SK-N-SH (cell line): ENCODE results near the gene PDLIM5. TPM values are rescaled to one million over a fixed set of nuclear protein-coding genes. Genes with fewer than 3 reads are reported as not detected.

ENCODE experiments used
- CTCF ChIA-PET: fragments of 300-600, 350-600 bp; formaldehyde crosslinking; extraction: SDS; loops from one replicate; lab custom pipeline; 2021; lab: Yijun Ruan, JAX
- POLR2A ChIA-PET: fragments of 350-600 bp; sonication (Branson Sonifier 250); formaldehyde crosslinking; extraction: SDS; loops from one replicate; lab custom pipeline; 2020; ENCODE audit warnings: antibody characterized with exemption, inconsistent platforms; lab: Yijun Ruan, JAX
- DNase-seq: peaks from one replicate; pipeline ENCODE4 v3.0.0; 2012
- H2AFZ ChIP-seq: fragments of 200-600 bp; sonication (generic); 2 replicates; pipeline ENCODE4 v1.8.1; 2016; ENCODE audit warnings: antibody characterized with exemption, mild to moderate bottlenecking, low read depth
- H3F3A ChIP-seq: fragments of 200-600 bp; sonication (generic); replicated peaks from 2 replicates; pipeline ENCODE3; 2016; ENCODE audit warnings: antibody characterized with exemption, mild to moderate bottlenecking; ENCODE audit not compliant: insufficient read depth
- H3K27ac ChIP-seq, 2 experiments: fragments of 200-500 bp in 1 of 2; fragments of 200-600 bp in 1 of 2; sonication (Bioruptor generic) in 1 of 2; sonication (generic), shearing (Covaris generic) in 1 of 2; 2 replicates each; pipeline versions ENCODE4 v1.5.1 to v1.6.1; 2014 to 2016; ENCODE audit warnings: low read depth in 2 of 2, inconsistent platforms in 1 of 2, low read length in 1 of 2, mild to moderate bottlenecking in 1 of 2, mixed read lengths in 1 of 2
- H3K27me3 ChIP-seq: fragments of 200-600 bp; sonication (generic), shearing (Covaris generic); 2 replicates; pipeline ENCODE4 v1.6.1; 2016; ENCODE audit warnings: mixed run types; ENCODE audit not compliant: insufficient read depth
- H3K36me3 ChIP-seq, 2 experiments: fragments of 200-500 bp in 1 of 2; fragments of 200-600 bp in 1 of 2; sonication (Bioruptor generic) in 1 of 2; sonication (generic) in 1 of 2; replicated peaks in 1 of 2; 2 replicates each; pipeline versions ENCODE3 to v1.5.1; 2014 to 2016; ENCODE audit warnings: low read length in 1 of 2, mild to moderate bottlenecking in 1 of 2; ENCODE audit not compliant: insufficient read depth in 2 of 2, control insufficient read depth in 1 of 2
- H3K4me1 ChIP-seq, 2 experiments: fragments of 200-500 bp in 1 of 2; fragments of 200-600 bp in 1 of 2; sonication (Bioruptor generic) in 1 of 2; sonication (generic), shearing (Covaris generic) in 1 of 2; 2 replicates each; pipeline versions ENCODE4 v1.5.1 to v1.6.1; 2014 to 2016; ENCODE audit warnings: low read depth in 1 of 2, low read length in 1 of 2, mixed run types in 1 of 2; ENCODE audit not compliant: insufficient read depth in 2 of 2, control insufficient read depth in 1 of 2
- H3K4me2 ChIP-seq: fragments of 200-600 bp; sonication (generic), shearing (Covaris generic); 2 replicates; pipeline ENCODE4 v1.6.1; 2017; ENCODE audit warnings: mixed run types
- H3K4me3 ChIP-seq, 2 experiments: fragments of 200-500 bp in 1 of 2; fragments of 200-600 bp in 1 of 2; sonication (Bioruptor generic) in 1 of 2; sonication (generic), shearing (Covaris generic) in 1 of 2; 2 replicates each; pipeline versions ENCODE4 v1.5.1 to v1.8.1; 2014 to 2016; ENCODE audit warnings: low read depth in 2 of 2, inconsistent platforms in 1 of 2, low read length in 1 of 2, mild to moderate bottlenecking in 1 of 2, mixed read lengths in 1 of 2, moderate library complexity in 1 of 2
- H3K79me2 ChIP-seq: fragments of 200-600 bp; sonication (generic); 2 replicates; pipeline ENCODE4 v1.8.1; 2017; ENCODE audit warnings: mild to moderate bottlenecking; ENCODE audit not compliant: insufficient read depth
- H3K9ac ChIP-seq: fragments of 200-600 bp; sonication (generic); 2 replicates; pipeline ENCODE4 v1.6.1; 2017; ENCODE audit warnings: mixed run types
- H3K9me2 ChIP-seq: fragments of 200-600 bp; sonication (generic); 2 replicates; pipeline ENCODE4 v1.6.1; 2017; ENCODE audit warnings: mixed run types
- H3K9me3 ChIP-seq: fragments of 200-600 bp; sonication (generic); 2 replicates; pipeline ENCODE4 v1.6.1; 2017; ENCODE audit warnings: mixed run types, mild to moderate bottlenecking, moderate library complexity
- H4K20me1 ChIP-seq: fragments of 200-600 bp; sonication (generic); 2 replicates; pipeline ENCODE4 v1.6.1; 2017; ENCODE audit warnings: mild to moderate bottlenecking, mixed run types; ENCODE audit not compliant: insufficient read depth
- FOSL2 ChIP-seq: IDR thresholded peaks from 2 replicates; pipeline ENCODE4 v1.4.0; 2012; ENCODE audit warnings: low read depth, mild to moderate bottlenecking, moderate library complexity, borderline replicate concordance
- FOXJ3 ChIP-seq: sonication (generic); formaldehyde crosslinking; IDR thresholded peaks from 2 replicates; pipeline ENCODE4 v1.5.1; 2020; ENCODE audit warnings: mild to moderate bottlenecking, missing genetic modification reagents
- FOXM1 ChIP-seq: IDR thresholded peaks from 2 replicates; pipeline ENCODE4 v1.4.0; 2012; ENCODE audit warnings: low read depth, mild to moderate bottlenecking
- GABPA ChIP-seq: IDR thresholded peaks from 2 replicates; pipeline ENCODE4 v1.4.0; 2012; ENCODE audit warnings: low read depth, mild to moderate bottlenecking
- GATA2 ChIP-seq: sonication (generic); formaldehyde crosslinking; IDR thresholded peaks from 2 replicates; pipeline ENCODE4 v1.5.0; 2020; ENCODE audit warnings: mild to moderate bottlenecking, missing genetic modification reagents
- MEF2A ChIP-seq: IDR thresholded peaks from 2 replicates; pipeline ENCODE4 v1.4.0; 2012; ENCODE audit warnings: low read depth, borderline replicate concordance
- MXI1 ChIP-seq: IDR thresholded peaks from 2 replicates; pipeline ENCODE4 v1.6.1; 2012; ENCODE audit warnings: mild to moderate bottlenecking, low read depth, low read length, improper control_type of control experiment
- NFIC ChIP-seq: IDR thresholded peaks from 2 replicates; pipeline ENCODE4 v1.4.0; 2012; ENCODE audit warnings: borderline replicate concordance
- POLR2AphosphoS5 ChIP-seq: IDR thresholded peaks from 2 replicates; pipeline ENCODE4 v1.6.1; 2012; ENCODE audit warnings: low read depth, low read length
- RCOR1 ChIP-seq: fragments of 150-350 bp; IDR thresholded peaks from 2 replicates; pipeline ENCODE4 v1.6.1; 2017; ENCODE audit warnings: antibody characterized with exemption, low read length
- RXRA ChIP-seq: IDR thresholded peaks from 2 replicates; pipeline ENCODE4 v1.4.0; 2012; ENCODE audit warnings: low read depth, mild to moderate bottlenecking, borderline replicate concordance
- SIN3A ChIP-seq: IDR thresholded peaks from 2 replicates; pipeline ENCODE4 v1.6.1; 2012; ENCODE audit warnings: low read depth, mild to moderate bottlenecking, low read length, moderate library complexity, borderline replicate concordance
- TEAD4 ChIP-seq: IDR thresholded peaks from 2 replicates; pipeline ENCODE4 v1.4.0; 2012; ENCODE audit warnings: mild to moderate bottlenecking, borderline replicate concordance; ENCODE audit not compliant: insufficient read depth
- YY1 ChIP-seq: IDR thresholded peaks from 2 replicates; pipeline ENCODE4 v1.4.0; 2012; ENCODE audit warnings: low read depth, mild to moderate bottlenecking
- ZBTB33 ChIP-seq: IDR thresholded peaks from 2 replicates; pipeline ENCODE4 v1.4.0; 2012; ENCODE audit warnings: low read depth, borderline replicate concordance
- WGBS: methylation state at CpG from one replicate; pipeline ENCODE4 v1.1.6; 2017; ENCODE audit warnings: low lambda C conversion rate; 5-methylcytosine and 5-hydroxymethylcytosine counted together
- polyA plus RNA-seq, 3 experiments: library from polyadenylated mRNA; depleted of rRNA; stranded (reverse); fragments of >200 nt; gene quantifications; 2 replicates each; pipeline ENCODE4 v1.2.3, GENCODE V29; 2012
- TF ChIP-seq, protein P1 (sequence below): fragments of 150-350 bp; IDR thresholded peaks from 2 replicates; pipeline ENCODE4 v1.6.1; 2017; ENCODE audit warnings: antibody characterized with exemption, low read length, low read depth, borderline replicate concordance
- TF ChIP-seq, protein P2 (sequence below): IDR thresholded peaks from 2 replicates; pipeline ENCODE4 v1.4.0; 2012; ENCODE audit warnings: low read depth, borderline replicate concordance

PDLIM5 gene
- polyA plus RNA-seq, 1 of the 3 experiments (the other 2 are of a cell fraction): 36.7 TPM

DNA sequence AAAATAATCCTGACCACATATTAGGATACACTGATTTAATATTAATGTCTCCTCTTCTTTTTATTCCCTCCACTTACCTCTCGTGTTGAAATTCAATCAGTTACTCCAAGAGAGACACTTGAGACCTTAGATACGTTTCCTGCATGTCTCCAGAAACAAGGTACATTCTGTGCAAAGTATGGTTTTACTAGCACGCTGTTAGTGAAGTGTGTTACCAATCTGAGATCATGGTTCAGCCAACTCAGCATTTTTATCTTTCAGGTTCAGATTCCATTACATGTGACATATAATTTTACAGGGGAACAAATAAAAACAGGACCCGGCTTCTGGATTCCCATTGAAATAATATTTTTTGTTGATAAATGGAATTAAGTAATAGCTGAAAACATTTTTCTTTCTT, 32.2 kb downstream of the PDLIM5 start (continued):
- TF ChIP-seq ZBTB33 (no peak), MXI1 (no peak), YY1 (no peak), GABPA (no peak)

DNA sequence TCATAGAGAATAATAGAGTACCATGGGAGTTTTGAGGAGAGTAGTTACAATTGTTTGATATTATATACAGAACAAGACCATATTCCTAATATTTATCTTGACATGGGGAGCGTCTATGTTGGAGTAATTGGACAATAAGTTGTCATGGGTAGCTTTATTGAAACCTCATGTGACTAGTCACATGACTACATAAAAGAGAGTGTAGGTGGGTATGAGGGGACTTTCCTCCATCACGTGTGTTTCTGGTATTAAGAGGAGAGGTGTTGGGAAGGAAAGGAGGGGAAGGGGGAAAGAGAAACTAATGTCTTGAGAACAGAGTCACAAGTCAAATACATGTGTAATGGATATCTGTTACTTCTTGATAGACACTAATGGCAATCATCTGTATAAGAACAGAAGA, 33.1 kb downstream of the PDLIM5 start:
- H3K9ac ChIP-seq: no peak overlapping the region
- no peaks in the 10 kb centered on the region for H3K27me3 ChIP-seq
- no peak overlapping the region for H3K4me2 ChIP-seq
- peaks cover 5% of the 10 kb centered on the region in 2 experiments; a peak in 3 of 4 replicates for H3K4me1 ChIP-seq
- TF ChIP-seq MEF2A: no peak
- no peak for TF ChIP-seq GATA2 (CRISPR knock-in tag)
- no peak for TF ChIP-seq SIN3A
- no peak for TF ChIP-seq FOXJ3 (CRISPR knock-in tag)
- TF ChIP-seq TEAD4: no peak
- TF ChIP-seq, protein P1, sequence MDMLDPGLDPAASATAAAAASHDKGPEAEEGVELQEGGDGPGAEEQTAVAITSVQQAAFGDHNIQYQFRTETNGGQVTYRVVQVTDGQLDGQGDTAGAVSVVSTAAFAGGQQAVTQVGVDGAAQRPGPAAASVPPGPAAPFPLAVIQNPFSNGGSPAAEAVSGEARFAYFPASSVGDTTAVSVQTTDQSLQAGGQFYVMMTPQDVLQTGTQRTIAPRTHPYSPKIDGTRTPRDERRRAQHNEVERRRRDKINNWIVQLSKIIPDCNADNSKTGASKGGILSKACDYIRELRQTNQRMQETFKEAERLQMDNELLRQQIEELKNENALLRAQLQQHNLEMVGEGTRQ: no peak
- TF ChIP-seq ZBTB33: no peak
- no peak for TF ChIP-seq RXRA
- TF ChIP-seq MXI1: no peak
- TF ChIP-seq FOSL2: no peak
- no peak for TF ChIP-seq NFIC
- no peak for TF ChIP-seq RCOR1
- TF ChIP-seq POLR2AphosphoS5: no peak
- TF ChIP-seq, protein P2, sequence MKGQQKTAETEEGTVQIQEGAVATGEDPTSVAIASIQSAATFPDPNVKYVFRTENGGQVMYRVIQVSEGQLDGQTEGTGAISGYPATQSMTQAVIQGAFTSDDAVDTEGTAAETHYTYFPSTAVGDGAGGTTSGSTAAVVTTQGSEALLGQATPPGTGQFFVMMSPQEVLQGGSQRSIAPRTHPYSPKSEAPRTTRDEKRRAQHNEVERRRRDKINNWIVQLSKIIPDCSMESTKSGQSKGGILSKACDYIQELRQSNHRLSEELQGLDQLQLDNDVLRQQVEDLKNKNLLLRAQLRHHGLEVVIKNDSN: no peak
- TF ChIP-seq FOXM1: no peak
- no peak for TF ChIP-seq YY1
- TF ChIP-seq, all 33 proteins: peak for 0
- DNase-seq: no peak
- peaks cover 7% of the 10 kb centered on the region; the same call in 1 of the 2 replicates for H4K20me1 ChIP-seq
- no peak overlapping the region for H2AFZ ChIP-seq
- CTCF ChIA-PET: interaction anchor here (1.2 kb wide), 1 partner anchor 77 kb away, joined by 3 read pairs; no protein-coding TSS in a partner anchor
- 94% methylated on average over 2 of the region's 2 CpGs for WGBS
- H3K27ac ChIP-seq: no peak overlapping the region
- H3K36me3 ChIP-seq: peaks cover 0 to 21% of the 10 kb centered on the region in 2 experiments
- H3K9me3 ChIP-seq: no peaks in the 10 kb centered on the region
- peaks cover 98% of the 10 kb centered on the region for H3K79me2 ChIP-seq
- peaks cover 8% of the 10 kb centered on the region for H3F3A ChIP-seq
- POLR2A ChIA-PET: no interaction called here
- no peak overlapping the region for H3K4me3 ChIP-seq
- no peaks in the 10 kb centered on the region for H3K9me2 ChIP-seq
